GM21825 (cell line): ENCODE results near the gene TNNT1.
"Not testable (repeated sequence)": the region's sequence is repeated elsewhere in the genome, so short reads cannot be mapped to it uniquely, and the experiment has no call there.

Experiments used
- ATAC-seq: cut with Tn5 transposase; IDR thresholded peaks from one replicate; pipeline ENCODE4 v1.9.1; 2021; ENCODE audit warnings: mild to moderate bottlenecking, moderate library complexity; ENCODE audit not compliant: unreplicated experiment

TNNT1 gene

DNA sequence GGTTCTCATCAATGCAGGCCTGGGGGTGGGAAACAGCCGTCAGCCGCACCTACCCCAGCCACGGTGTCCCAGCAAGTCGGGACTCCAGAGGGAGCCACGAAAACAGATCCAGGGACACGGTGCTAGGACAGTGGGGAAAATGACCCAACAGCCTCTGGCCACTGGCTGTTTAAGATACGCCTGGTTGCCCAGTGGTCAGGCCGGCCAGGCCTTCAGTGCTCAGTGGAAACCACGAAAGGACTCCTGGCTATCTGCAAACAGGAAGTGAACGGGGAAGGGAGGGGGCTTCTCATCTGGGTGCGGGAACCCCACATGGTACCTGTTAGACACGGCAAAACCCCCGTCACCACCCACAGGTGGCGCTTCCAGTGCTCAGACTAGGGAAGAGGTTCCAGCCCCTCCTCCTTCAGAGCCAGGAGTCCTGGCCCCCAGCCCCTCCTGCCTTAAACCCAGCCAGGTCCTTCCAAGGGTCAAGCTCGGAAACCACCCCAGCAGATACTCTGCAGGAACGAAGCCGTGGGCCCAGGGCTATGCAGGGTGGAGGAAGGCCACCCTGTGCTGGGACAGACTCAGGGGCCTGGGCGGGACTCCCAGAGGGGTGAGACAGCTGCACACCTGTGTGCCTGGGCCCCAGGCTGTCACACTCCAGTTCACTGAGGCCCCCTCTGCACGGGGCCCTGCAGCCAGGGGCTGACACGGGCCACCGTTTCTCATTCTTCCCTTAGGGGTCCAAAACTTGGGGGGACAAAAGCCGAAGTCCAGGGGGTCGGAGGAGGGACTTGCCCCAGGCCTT lies 36.0 kb downstream of the TNNT1 start:
- no peak for ATAC-seq

DNA sequence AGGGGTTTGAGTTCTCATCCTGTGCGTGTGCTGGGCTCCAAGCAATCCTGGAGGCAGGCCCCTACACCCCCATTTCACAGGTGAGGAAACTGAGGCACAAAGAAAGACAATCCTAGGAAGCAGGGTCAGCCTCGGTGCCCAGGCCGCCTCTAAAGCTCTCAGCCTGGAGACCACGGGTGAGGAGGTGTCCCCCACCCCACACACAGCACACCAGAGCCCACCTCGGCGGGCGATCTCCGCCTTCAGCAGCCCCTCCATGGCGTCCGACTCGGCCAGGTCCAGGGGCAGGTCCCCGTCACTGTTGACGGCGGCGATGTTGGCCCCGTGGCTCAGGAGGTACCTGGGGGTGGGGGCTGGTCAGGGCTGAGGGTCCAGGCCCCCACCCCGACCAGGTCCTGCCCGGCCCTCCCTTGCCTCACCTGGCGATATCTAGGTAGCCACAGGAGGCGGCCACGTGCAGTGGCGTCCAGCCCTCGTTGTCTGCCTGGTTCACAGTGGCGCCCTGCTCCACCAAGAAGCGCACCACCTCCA lies 36.7 kb downstream of the TNNT1 start:
- no peak for ATAC-seq

DNA sequence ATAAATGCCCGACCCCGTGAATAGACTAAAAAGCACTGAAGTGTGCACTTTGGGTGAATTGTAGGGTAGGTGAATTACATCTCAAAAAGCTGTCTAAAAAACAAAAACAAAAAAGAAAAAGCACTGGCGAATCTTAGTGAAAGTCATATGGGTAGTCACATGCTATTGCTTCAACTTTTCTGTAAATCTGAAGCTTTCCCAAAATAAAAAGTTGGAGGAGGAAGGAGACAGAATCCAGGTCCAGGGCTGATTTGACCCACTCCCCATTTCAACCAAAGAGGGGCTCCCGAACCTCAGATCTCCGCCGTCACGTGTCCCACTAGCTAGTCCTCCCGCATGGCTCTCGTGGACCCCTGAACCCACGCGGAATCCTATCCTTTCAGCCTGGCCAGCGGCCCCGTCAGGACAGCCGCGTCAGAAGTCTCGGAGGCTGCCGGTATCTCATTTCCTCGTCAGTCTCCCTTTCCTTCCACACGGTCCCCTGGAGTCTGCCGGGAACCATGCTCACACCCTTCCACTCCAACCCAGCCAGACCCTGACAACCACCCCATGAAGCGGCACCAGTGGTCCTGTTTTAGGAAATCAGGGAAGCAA lies 37.7 kb downstream of the TNNT1 start:
- no peak for ATAC-seq

DNA sequence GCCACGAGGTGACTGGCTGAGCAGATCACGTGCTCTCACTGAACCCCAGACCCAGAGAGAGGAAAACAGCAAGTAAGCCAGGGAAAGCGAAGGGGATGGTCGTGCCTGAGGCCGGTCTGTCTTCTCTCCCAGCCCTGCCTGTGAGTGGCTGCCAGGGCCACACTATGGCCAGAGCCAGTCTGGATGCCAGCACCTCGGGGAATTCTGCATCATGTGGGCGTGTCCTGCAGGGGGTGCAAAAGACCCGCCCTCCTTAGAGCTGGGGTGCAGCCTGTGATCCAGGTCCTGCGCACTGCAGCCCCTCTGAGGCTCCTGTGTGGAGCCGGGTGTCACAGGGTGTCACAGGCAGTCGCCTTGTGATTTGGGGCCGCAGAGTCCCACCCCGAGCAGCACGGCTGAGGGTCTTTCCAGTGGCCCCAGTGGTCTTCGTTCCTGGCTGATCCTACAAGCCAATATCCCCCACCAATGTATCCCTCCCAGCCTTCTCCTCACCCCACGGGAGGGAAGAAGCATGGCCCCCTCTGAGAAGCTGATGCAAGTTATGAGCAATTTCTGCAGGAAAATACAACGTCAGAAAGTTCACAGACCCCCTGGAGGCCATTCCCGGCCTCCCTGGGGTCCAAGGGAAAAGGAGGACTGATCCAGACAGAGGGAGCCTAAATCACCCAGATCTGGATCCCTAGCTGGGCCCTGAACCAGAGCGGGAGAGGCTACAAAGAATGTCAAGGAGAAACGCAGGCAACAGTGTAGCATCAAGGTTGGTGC lies 39.3 kb downstream of the TNNT1 start:
- ATAC-seq = no peak

DNA sequence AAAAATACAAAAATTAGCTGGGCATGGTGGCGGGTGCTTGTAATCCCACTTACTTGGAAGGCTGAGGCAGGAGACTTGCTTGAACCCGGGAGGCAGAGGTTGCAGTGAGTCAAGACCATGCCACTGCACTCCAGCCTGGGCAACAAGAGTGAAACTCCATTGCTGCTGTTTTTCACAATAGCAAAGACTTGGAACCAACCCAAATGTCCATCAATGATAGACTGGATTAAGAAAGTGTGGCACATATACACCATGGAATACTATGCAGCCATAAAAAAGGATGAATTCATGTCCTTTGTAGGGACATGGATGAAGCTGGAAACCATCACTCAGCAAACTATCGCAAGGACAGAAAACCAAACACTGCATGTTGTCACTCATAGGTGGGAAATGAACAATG lies 41.8 kb downstream of the TNNT1 start:
- ATAC-seq = not testable (repeated sequence)

DNA sequence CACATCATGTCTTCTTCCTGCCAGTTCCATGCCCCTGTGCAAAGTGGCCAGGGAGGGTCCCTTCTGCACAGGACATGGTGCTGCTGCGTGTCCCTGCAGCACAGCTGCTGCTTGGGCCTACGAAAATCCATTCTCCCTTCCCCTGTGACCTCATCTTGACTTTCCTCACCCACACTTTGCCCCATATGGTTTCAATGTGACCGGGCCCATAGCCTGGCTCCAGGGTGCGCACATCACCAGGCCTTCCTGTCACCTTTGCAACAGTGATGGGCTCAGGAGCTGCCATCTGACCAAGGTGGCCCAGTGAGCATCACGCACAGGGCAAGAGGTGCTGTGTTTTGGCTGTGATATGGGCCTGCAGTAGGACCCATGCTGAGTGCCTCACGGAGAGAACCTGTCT lies 42.4 kb downstream of the TNNT1 start:
- ATAC-seq = no peak

DNA sequence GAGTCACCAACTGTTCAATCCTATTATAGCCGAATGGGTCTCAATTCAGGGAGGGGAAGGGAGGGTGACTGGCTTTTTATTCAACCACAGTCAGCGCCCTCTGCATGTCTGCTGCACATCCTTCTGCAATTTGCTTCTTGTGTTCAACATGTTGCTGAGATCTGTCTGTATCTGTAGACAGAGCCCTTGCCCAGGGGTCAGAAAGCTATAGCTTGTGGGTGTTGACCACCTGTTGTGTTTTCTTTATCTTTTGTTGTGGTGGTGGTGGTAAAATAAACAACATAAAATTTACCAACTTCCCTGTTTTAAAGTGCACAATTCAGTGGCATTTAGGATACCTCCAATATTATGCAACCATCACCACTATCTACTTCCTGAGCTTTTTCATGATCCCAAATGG lies 43.8 kb downstream of the TNNT1 start:
- ATAC-seq = no peak

DNA sequence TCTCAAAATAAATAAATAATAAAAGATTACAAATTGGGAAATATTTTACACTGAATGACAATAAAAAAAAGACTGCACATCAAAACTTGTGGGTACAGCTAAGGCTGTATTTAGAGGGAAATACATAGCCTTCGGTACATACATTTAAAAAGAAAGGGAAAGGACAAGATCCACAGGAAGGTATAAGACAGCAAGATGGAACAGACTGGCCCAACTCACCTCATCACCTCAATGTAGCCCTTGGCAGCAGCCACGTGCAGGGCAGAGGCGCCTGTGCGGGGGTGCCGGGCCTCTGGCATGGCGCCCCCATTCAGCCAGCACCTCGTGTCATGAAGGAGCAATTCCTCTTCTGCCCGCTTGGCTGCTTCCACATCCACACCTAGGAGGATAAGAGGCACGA lies 45.8 kb downstream of the TNNT1 start:
- ATAC-seq = no peak

DNA sequence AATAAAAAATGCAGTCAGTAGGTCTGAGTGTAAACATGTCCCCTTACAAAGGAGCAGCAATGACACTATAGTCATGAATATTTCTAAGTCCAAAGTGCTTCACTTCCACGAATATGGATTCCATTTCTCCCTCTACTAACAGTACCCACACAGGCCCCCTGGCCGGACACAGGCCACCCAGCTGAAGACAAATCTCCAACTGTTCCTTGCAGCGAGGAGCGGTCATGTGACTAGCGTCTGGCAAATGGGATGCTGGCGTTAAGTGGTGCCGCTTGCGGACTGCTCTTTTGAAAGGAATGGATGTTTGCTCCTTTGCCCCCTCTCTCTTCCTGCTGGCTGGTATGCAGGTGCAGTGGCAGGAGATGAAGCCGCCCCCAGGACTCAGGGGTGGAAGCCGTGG lies 47.7 kb downstream of the TNNT1 start:
- ATAC-seq = no peak

DNA sequence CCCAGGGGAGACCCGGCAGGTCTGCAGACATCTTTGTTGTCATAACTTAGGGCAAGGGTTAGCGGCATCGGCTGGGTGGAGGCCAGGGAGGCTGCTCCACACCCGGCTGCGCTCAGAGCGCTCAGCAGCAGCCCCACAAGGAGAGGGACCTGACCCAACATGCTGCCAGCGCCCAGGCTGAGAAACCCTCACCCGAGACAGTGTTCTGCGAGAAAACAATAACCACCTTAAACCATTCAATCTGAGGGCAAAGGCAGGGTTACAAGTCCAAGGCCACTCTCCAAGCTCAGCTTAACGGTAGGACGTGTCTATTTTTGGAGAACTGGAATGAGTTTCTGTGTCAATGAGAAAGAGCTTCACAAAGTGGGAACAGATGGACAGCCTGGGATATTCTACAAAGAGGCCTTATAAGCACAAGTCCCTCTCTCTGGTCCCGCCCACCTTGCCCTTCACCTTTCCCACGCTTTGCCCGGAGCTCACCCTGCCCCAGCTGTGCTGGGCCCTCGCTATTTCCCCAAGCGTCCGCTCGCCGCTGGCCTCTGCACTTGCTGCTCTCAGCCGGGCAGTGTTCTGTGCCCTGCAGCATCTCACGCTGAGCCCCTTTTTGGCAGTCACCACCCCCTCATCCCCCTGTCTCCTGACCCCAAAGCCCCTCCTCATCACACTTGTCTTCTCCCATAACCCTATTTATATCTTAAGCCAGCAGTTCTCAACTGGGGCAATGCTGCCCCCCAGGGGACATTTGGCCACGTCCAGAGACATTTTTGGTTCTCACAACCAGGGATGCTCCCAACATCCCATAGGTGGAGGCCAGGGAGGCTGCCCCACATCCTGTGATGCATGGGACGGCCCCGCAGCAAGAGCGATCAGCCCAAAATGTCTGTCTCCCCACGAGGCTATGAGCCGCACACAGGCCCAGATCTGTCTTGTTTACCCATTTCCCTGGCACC lies 49.2 kb downstream of the TNNT1 start:
- no peak for ATAC-seq

DNA sequence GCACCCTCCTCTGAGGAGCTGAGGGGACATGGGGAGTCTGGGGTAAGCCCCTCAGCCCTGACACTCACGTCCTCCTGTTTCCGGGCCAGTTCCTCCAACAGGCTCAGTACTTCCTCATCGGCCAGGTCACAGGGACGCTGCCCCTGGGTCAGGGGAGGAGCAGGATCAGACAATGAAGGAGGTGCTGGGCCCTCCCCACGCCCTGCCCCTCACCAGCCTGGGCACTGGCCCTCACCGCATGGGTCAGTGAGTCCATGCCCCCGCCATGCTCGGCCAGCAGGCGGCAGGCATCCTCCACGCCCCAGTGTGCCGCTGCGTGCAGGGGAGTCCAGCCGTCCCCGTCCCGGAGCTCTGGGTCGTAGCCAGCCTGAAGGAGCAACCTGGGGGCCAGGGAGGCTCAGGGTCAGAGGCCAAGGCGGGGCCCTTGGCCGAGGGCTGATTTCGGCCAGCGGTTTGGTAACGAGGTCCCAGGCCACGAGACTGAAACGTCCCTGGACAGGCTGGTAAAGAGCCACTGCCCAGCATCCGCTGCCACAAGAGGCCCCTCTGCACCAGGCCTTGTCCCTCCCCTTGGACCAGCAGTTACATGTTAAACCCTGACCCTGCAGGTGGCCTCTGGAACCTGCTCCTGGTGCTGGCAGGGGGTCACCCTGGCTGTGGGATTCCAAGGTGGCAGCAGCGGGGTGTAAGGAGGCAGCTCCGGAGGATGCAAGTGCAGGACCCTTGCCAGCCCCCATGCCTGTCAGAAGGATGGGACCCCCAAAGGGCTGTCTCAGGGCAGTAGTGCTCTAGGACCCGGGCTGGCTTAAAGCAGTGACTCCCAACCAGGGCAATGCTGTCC lies 50.1 kb downstream of the TNNT1 start:
- no peak for ATAC-seq

DNA sequence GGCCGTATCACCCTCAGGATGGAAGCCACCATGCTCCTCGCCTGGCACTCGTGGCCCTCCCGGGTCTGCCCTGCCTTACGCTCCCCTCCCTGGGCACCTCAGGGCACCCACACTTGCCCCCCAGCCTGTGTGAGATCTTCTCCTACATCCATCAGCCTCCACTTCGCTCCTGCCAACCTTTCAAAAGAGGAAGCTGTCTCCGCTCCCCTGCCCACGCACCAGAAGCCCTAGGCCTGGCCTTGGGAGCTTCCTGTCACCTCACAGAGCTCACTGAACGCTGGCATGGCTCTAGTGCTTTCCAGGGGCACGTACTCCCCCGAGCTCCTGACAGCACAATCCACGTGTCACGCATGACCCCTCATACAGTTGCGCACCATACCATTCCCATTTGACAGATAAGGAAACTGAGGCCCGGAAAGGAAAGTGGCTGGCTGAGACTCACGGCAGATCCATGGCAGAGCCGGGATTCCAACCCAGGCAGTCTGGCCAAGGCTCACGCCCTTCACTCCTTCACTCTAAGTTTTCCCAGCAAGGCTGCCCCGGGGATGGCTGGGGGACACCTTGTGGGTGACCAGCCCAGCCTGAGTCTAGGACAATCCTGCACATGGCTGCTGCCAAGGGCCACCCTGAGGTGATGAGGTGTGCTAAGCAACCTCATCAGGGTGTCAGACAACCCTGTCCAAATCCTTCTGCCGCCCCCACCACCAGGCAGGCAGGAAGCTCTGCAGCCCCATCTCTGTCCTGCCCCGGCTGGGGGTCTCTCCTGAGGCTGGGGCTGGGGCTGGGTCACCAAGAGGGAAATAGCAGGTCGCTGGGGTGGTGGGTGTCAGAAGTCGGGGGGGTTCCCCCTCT lies 50.9 kb downstream of the TNNT1 start:
- ATAC-seq = no peak

DNA sequence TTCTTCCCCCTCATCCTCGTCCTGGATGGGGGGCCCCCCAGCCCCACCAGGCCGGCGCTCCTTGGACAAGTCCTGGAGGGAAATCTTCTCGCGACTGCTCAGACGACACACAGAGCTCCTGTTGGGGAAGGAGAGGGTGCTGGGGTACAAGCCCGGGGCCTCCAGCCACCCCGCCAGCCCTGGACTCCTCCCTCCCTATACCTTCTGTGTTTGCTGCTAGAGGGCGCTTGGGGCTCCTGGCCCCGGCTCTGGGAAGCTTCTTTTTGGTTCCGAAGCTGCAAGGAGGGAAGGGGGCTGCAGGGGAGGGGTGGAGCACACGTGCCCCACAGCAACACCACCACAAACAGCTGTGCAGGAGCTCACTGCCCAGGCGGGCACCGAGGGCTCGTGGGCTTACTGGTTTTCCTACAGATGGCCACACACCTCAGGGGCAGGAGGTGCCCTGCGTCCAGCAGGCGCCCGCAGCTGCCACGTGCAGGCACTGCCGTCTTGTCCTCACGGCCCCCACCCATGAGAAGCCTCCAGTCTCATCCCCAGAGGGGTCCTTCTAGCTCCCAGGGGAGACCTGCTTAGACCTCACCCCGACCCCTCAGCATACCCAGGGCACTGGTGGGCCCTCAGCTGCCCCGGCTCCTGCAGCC lies 52.8 kb downstream of the TNNT1 start:
- ATAC-seq = no peak

DNA sequence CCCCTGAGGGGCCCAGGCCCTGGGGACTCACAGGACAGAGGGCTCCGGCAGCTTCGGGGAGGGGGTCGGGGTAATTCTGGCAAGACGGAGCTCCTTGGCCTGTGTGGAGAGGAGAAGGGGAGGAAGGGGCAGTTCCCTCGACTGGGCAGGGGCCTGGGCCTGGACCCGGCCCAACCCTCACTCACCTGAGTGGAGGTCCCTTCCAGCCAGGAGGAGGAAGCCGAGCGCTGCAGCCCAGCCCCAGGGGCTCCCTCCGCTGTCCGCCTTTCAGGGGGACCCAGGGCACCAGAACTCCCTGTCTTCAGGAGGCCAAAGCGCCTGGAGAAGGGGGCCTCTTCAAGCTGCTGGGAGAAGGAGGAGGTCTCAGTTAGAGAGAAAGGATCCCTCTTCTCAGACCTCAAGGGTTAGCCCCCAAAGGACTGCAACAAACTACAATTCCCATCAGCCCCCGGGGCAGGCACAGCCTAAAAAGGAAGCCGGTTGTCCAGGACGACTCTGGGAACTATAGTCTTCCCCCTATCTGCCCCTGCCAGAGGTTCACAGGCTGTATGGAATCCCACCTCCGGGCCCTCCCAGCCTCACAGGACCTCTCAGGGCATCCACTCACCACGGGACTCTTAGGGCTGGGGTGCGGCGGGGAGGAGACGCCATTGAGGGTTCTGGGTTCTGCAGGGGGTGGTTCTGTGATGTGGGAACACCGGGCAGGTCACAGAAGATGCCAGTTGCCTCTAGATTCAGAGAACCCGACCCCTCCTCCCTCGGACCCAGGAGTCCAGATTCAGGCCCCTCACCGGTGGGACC lies 53.5 kb downstream of the TNNT1 start:
- ATAC-seq = no peak

DNA sequence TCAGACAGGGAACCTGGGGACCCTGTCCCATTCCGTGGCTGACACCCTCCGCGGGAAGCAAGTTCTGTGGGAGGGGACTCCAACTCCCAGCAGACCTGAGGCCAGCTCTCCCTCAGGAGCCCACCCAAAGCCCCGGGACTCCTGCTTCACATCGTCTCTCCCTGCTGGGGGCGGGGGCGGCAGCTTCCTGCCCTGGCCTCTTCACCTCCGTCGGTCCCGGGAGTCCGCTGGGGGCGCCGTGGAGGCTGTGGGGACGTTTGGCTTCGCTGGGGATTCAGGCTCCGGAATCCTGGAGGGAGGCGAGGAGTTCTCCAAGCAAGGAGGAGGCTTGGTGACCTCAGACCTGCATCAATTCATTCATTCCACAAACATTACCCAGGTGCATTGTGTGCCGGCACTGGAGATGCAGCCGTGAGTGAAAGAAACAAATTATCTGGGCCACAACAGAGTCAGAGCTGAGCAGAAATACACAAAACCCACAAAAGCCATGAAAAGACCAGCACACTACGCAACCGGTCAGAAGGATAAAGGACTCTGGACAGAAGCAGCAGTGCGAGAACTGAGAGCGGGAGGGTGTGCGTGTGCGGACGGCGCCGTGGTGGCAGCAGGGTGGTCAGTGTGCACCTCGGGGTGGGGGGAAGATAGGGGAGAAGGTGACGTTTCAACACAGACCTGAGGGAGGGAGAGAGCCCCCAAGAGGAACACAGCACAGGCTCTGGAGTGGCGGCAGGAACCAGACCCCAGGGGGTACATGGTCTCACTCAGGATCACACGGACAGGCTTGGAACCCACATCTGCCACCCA lies 54.3 kb downstream of the TNNT1 start:
- ATAC-seq = no peak

DNA sequence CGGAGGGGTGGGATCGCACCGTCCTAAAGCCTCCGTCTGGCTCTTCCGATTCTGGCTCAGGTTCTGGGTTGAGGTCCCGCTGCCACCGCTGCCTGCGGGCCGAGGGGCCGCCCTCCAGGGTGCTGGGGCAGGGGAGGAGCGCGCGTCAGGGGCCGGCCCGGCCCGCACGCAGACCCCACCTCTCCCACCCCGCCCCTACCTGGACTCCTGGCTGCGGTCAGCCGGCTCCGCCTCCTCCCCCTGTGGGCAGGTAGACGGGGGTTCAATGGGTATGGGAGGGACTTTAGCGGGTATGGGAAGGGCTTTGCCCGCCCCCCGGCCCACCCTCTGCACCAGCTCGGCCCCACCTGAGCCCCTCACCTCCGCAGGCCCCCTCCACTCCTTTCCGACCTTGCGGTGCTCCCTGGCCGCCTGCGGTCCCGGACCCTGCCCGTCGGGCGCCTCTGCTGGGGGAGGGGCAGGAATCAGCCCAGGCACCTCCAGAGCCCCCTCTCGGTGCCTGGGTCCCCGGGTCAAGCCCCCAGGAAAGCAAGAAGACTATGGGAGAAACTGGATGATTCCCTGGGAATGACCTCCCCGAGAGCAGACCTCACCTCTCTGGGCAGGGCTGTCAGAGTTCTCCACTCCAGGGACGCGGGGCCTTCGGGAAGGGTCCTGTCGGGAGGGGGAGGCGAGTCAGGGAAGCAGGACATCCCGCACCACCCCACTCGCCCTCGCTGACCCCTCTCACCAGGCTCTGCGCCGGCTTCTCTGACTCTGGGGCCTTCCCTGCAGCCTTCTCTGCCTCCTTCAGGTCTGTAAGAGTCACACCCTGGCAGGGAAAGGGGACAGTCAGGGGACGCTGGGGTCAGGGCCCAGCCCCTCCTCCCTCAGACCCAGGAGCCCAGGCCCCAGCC lies 56.3 kb downstream of the TNNT1 start:
- ATAC-seq = no peak
